PC-9 (cell line): ENCODE results near the gene FILIP1L. TPM values are rescaled to one million over a fixed set of nuclear protein-coding genes. Genes with fewer than 3 reads are reported as not detected.

Experiments
- BruUV-seq: library from RNA; stranded (reverse); fragments of 400-500 nt; replicated peaks from 2 replicates; lab custom pipeline; 2021; lab: Mats Ljungman, UMichigan
- CTCF ChIA-PET: fragments of 300-600 bp; sonication (Branson Sonifier 250); formaldehyde crosslinking; loops from one replicate; lab custom pipeline; 2022; ENCODE audit warnings: antibody characterized with exemption; lab: Charles Lee
- POLR2A ChIA-PET: fragments of 300-600 bp; sonication (Branson Sonifier 250); formaldehyde crosslinking; loops from one replicate; lab custom pipeline; 2022; ENCODE audit warnings: antibody characterized with exemption; ENCODE audit not compliant: unreplicated experiment; lab: Charles Lee
- DNase-seq, 2 experiments: peaks; one replicate each; pipeline versions ENCODE4 v3.0.0 to v3.0.0-alpha.2; 2015 to 2022; ENCODE audit warnings: mixed read lengths in 1 of 2
- H2AFZ ChIP-seq: fragments of 200-600 bp; sonication (generic); 2 replicates; pipeline ENCODE4 v1.8.1; 2017; ENCODE audit warnings: antibody characterized with exemption
- H3F3A ChIP-seq: fragments of 200-600 bp; sonication (generic); 2 replicates; pipeline ENCODE4 v1.8.1; 2017; ENCODE audit warnings: antibody characterized with exemption, mild to moderate bottlenecking, low read depth; ENCODE audit not compliant: insufficient read depth
- H3K27ac ChIP-seq: fragments of 200-600 bp; sonication (generic); 2 replicates; pipeline ENCODE4 v1.6.1; 2016; ENCODE audit warnings: mixed run types
- H3K27me3 ChIP-seq: fragments of 200-600 bp; sonication (generic); 2 replicates; pipeline ENCODE4 v1.6.1; 2016; ENCODE audit warnings: low read depth, mixed run types; ENCODE audit not compliant: insufficient read depth
- H3K36me3 ChIP-seq: fragments of 200-600 bp; sonication (generic); 2 replicates; pipeline ENCODE4 v1.6.1; 2016; ENCODE audit warnings: low read depth, mixed run types
- H3K4me1 ChIP-seq: fragments of 200-600 bp; sonication (generic); replicated peaks from 2 replicates; pipeline ENCODE4 v1.6.1; 2016; ENCODE audit warnings: mixed run types; ENCODE audit not compliant: insufficient read depth
- H3K4me2 ChIP-seq: fragments of 200-600 bp; sonication (generic); 2 replicates; pipeline ENCODE4 v1.6.1; 2017; ENCODE audit warnings: mixed run types
- H3K4me3 ChIP-seq: fragments of 200-600 bp; sonication (generic); 2 replicates; pipeline ENCODE4 v1.6.1; 2016; ENCODE audit warnings: mixed run types
- H3K79me2 ChIP-seq: fragments of 200-600 bp; sonication (generic); 2 replicates; pipeline ENCODE4 v1.6.1; 2017; ENCODE audit warnings: low read depth, mixed run types
- H3K9me2 ChIP-seq: fragments of 200-600 bp; sonication (generic); 2 replicates; pipeline ENCODE4 v1.8.1; 2017; ENCODE audit warnings: mild to moderate bottlenecking; ENCODE audit not compliant: insufficient read depth
- H3K9me3 ChIP-seq: fragments of 200-600 bp; sonication (generic); 2 replicates; pipeline ENCODE4 v1.8.1; 2016; ENCODE audit warnings: low read depth; ENCODE audit not compliant: insufficient read depth
- H4K20me1 ChIP-seq: fragments of 200-600 bp; sonication (generic); 2 replicates; pipeline ENCODE4 v1.8.1; 2017; ENCODE audit not compliant: insufficient read depth
- CTCF ChIP-seq: fragments of 200-600 bp; sonication (generic); conservative IDR thresholded peaks from 2 replicates; pipeline ENCODE4 v1.6.1; 2017; ENCODE audit warnings: mixed run types, antibody characterized with exemption, mild to moderate bottlenecking, moderate library complexity
- EZH2 ChIP-seq: fragments of 200-600 bp; sonication (generic); IDR thresholded peaks from 2 replicates; pipeline ENCODE4 v1.8.0; 2017; ENCODE audit warnings: antibody characterized with exemption, low read depth
- intact Hi-C: fragments of 100-400 bp; cut with micrococcal nuclease; formaldehyde crosslinking; loops from one replicate; pipeline ENCODE4 v1.10.0; 2022; ENCODE audit not compliant: unreplicated experiment
- total RNA-seq: library from RNA; stranded (reverse); gene quantifications from 2 replicates; pipeline ENCODE4 v1.2.3, GENCODE V29; 2021

Gene FILIP1L
- total RNA-seq, 1 experiment from 2014 or later = 16.8 TPM

- 0 out of 2 replicates have a peak, but pooled peaks cover 6% of the 10 kb centered on the region for H3K79me2 ChIP-seq
- DNase-seq = no peak
- no peak overlapping the region for H2AFZ ChIP-seq
- CTCF ChIA-PET = no interaction called here
- H3K4me2 ChIP-seq = no peak overlapping the region
- H3K9me2 ChIP-seq = no peaks in the 10 kb centered on the region
- no peak overlapping the region for H3K27ac ChIP-seq
- H3K4me1 ChIP-seq = peaks cover 3% of the 10 kb centered on the region
- no peaks in the 10 kb centered on the region for H4K20me1 ChIP-seq
- no peak overlapping the region for H3K4me3 ChIP-seq
- no TSS peak for BruUV-seq
- no peak for TF ChIP-seq EZH2
- no peak for TF ChIP-seq CTCF
- H3K27me3 ChIP-seq = no peaks in the 10 kb centered on the region
- no peaks in the 10 kb centered on the region for H3F3A ChIP-seq
- H3K36me3 ChIP-seq = no peaks in the 10 kb centered on the region
- no peaks in the 10 kb centered on the region for H3K9me3 ChIP-seq
- POLR2A ChIA-PET = interaction anchor here (0.7 to 0.8 kb wide), 2 partner anchors 15 to 207 kb away, joined by 6 read pairs; no protein-coding TSS in a partner anchor
- intact Hi-C loops = no loop called here
Measured at GRCh38 chr3:99883138-99883461, 231.2 kb downstream of the FILIP1L start.

- Histone ChIP-seq H3K4me2 (no peak overlapping the region), H2AFZ (no peak overlapping the region), H3K36me3 (no peaks in the 10 kb centered on the region), H3K4me1 (peaks cover 9% of the 10 kb centered on the region), H3K27me3 (no peaks in the 10 kb centered on the region), H3K9me2 (no peaks in the 10 kb centered on the region), H3F3A (peaks cover 2% of the 10 kb centered on the region; the same call in 1 of the 2 replicates), H3K27ac (no peak overlapping the region), H3K9me3 (no peaks in the 10 kb centered on the region), H4K20me1 (no peaks in the 10 kb centered on the region), H3K4me3 (no peak overlapping the region), H3K79me2 (0 out of 2 replicates have a peak, but pooled peaks cover 6% of the 10 kb centered on the region)
- no TSS peak for BruUV-seq
- CTCF ChIA-PET = no interaction called here
- intact Hi-C loops = no loop called here
- no peak for TF ChIP-seq EZH2
- TF ChIP-seq CTCF = no peak
- DNase-seq = no peak
- POLR2A ChIA-PET = interaction anchor here (0.7 to 0.8 kb wide), 2 partner anchors 15 to 207 kb away, joined by 6 read pairs; no protein-coding TSS in a partner anchor
Measured at GRCh38 chr3:99882436-99883137, 231.7 kb downstream of the FILIP1L start.

DNA sequence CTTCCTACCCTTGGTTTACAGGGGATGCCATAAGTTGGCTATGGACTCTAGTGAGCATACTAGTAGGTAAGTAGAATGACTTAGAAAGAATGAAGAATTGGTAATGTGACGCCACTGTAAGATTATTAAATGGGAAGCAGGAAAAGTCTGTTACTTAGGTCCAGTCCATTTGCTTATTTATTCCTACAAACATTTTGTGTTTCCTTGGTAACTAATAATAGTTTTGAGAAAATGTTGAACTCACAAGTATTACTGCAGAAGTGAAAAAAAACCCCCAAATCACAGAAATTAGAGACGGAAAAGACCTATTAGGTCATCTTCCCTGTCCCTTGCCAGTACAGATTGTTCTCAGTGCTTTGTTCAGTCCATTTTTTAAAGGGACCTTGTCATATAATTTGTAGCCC, 233.2 kb downstream of the FILIP1L start:
- intact Hi-C loops = no loop called here
- BruUV-seq = no TSS peak
- Histone ChIP-seq H3K36me3 (no peaks in the 10 kb centered on the region), H4K20me1 (no peaks in the 10 kb centered on the region), H3K9me3 (no peaks in the 10 kb centered on the region), H3K79me2 (0 out of 2 replicates have a peak, but pooled peaks cover 17% of the 10 kb centered on the region), H3K27ac (no peak overlapping the region), H3F3A (peaks cover 12% of the 10 kb centered on the region; the same call in 1 of the 2 replicates), H2AFZ (no peak overlapping the region), H3K4me3 (no peak overlapping the region), H3K9me2 (no peaks in the 10 kb centered on the region), H3K4me1 (peaks cover 23% of the 10 kb centered on the region), H3K4me2 (no peak overlapping the region), H3K27me3 (no peaks in the 10 kb centered on the region)
- CTCF ChIA-PET = no interaction called here
- POLR2A ChIA-PET = no interaction called here
- no peak for DNase-seq
- TF ChIP-seq CTCF (no peak), EZH2 (no peak)
